ENCODE measurements around the gene RASL11A. TPM values are rescaled to one million over a fixed set of nuclear protein-coding genes. Genes with fewer than 3 reads are reported as not detected.

Gene RASL11A
- total RNA-seq, 1 experiment from 2014 or later, result 2.7 TPM

DNA sequence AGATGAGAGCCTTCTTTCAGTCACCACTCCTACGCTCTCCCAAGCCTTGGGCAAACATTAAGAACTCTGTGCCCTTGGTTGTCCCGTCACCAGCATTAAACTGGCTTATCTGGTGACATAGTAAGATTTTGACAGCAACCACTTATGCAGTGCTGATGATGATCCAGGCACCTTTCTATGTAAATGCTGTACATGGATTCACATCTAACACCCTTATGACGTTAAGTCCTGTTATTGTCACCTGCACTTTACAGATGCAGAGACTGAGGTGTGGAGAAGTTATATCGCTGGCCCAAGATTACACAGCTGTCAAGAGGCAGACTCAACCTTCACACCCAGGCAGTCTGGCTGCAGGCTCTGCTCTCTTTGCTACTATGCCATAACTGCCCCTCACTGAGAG, 25.0 kb downstream of the RASL11A start:
- Histone ChIP-seq H2BK20ac (ENCODE audit: low read depth, low read length, poor library complexity, severe bottlenecking) (no peak overlapping the region), H3K9ac (ENCODE audit: extremely low read depth, insufficient read length, low read length) (no peak overlapping the region)

More for the DNA sequence above, 25.0 kb downstream of the RASL11A start:
- Mint-ChIP-seq H3K27ac (no peak overlapping the region), H3K4me3 (no peak overlapping the region; a peak in 1 of 5 replicates), H3K4me1 (no peaks in the 10 kb centered on the region), H3K36me3 (ENCODE audit: insufficient read depth in 1 of 3, low read depth in 3 of 3) (no peaks in the 10 kb centered on the region), H3K9me3 (peaks cover 0 to 3% of the 10 kb centered on the region in 2 experiments; a peak in 1 of 5 replicates), H3K27me3 (ENCODE audit: low read depth) (peaks cover 2% of the 10 kb centered on the region)
- Histone ChIP-seq H4K8ac (replicated peaks; ENCODE audit: insufficient read length, low read depth, low read length) (no peak overlapping the region), H2AFZ (ENCODE audit: low read length) (no peak overlapping the region), H3K4ac (ENCODE audit: low read depth, low read length) (no peak overlapping the region), H3K27ac (ENCODE audit: insufficient read length, low read depth, low read length) (no peak overlapping the region), H4K5ac (ENCODE audit: insufficient read length, low read depth, low read length) (no peak overlapping the region), H3K9me3 (ENCODE audit: control insufficient read depth, low read depth, low read length) (no peaks in the 10 kb centered on the region), H3K79me2 (ENCODE audit: insufficient read depth, low read length) (no peaks in the 10 kb centered on the region), H3T11ph (ENCODE audit: low read length) (no peak overlapping the region), H3K27me3 (ENCODE audit: insufficient read depth, low read length) (no peaks in the 10 kb centered on the region), H3K4me2 (ENCODE audit: insufficient read depth, insufficient read length, low read length) (no peak overlapping the region), H4K91ac (ENCODE audit: insufficient read length, low read depth, low read length) (no peak overlapping the region), H3K4me1 (ENCODE audit: insufficient read depth, low read length) (no peaks in the 10 kb centered on the region), H3K18ac (ENCODE audit: insufficient read length, low read depth, low read length) (no peak overlapping the region), H2BK15ac (ENCODE audit: low read depth, low read length) (no peak overlapping the region), H2BK5ac (ENCODE audit: insufficient read length, low read length) (no peak overlapping the region), H3K23ac (ENCODE audit: insufficient read length, low read depth, low read length) (no peak overlapping the region), H3K79me1 (ENCODE audit: insufficient read depth, low read depth, low read length, poor library complexity, severe bottlenecking) (no peaks in the 10 kb centered on the region), H2BK12ac (ENCODE audit: insufficient read length, low read depth, low read length) (no peak overlapping the region), H3K23me2 (ENCODE audit: insufficient read length, low read depth, low read length, poor library complexity, severe bottlenecking) (no peaks in the 10 kb centered on the region), H4K20me1 (ENCODE audit: control insufficient read depth, insufficient read depth, insufficient read length) (no peaks in the 10 kb centered on the region), H3K56ac (ENCODE audit: insufficient read length, low read depth, low read length) (no peak overlapping the region), H3K14ac (ENCODE audit: insufficient read depth, low read length) (no peak overlapping the region; the same call in 1 of the 2 replicates), H2BK120ac (ENCODE audit: low read depth, low read length, poor library complexity, severe bottlenecking) (no peak overlapping the region), H2AK5ac (ENCODE audit: insufficient read length, low read length) (no peak overlapping the region)
- no peak for DNase-seq
- TF ChIP-seq, protein P1, sequence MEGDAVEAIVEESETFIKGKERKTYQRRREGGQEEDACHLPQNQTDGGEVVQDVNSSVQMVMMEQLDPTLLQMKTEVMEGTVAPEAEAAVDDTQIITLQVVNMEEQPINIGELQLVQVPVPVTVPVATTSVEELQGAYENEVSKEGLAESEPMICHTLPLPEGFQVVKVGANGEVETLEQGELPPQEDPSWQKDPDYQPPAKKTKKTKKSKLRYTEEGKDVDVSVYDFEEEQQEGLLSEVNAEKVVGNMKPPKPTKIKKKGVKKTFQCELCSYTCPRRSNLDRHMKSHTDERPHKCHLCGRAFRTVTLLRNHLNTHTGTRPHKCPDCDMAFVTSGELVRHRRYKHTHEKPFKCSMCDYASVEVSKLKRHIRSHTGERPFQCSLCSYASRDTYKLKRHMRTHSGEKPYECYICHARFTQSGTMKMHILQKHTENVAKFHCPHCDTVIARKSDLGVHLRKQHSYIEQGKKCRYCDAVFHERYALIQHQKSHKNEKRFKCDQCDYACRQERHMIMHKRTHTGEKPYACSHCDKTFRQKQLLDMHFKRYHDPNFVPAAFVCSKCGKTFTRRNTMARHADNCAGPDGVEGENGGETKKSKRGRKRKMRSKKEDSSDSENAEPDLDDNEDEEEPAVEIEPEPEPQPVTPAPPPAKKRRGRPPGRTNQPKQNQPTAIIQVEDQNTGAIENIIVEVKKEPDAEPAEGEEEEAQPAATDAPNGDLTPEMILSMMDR (conservative IDR thresholded peaks at IDR 0.05), result no peak
- no CpG with 5 or more reads among the region's 4 CpGs for WGBS (ENCODE audit: extremely low coverage, insufficient read length, low lambda C conversion rate)

Data from H9 (cell line).